Heart left ventricle (tissue), 16 donors: ENCODE data around the gene CFTR. TPM values are rescaled to one million over a fixed set of nuclear protein-coding genes. Genes with fewer than 3 reads are reported as not detected.
"Not testable (repeated sequence)": the region's sequence is repeated elsewhere in the genome, so short reads cannot be mapped to it uniquely, and the experiment has no call there.

Experiments
- ATAC-seq, 4 donors: fragments of 200-7000 bp; cut with Tn5 transposase; one replicate each; pipeline ENCODE4 v1.9.1; 2020 to 2022; ENCODE audit warnings: moderate library complexity in 4 of 4, mild to moderate bottlenecking in 3 of 4, moderate number of reproducible peaks in 1 of 4
- DNase-seq, 5 donors: peaks; one replicate each; pipeline ENCODE4 v3.0.0-alpha.2; 2020
- H3K27ac ChIP-seq, 12 donors: fragments of 200-600 bp; sonication (generic) in 4 of 12; one replicate each; pipeline versions ENCODE4 v1.5.0 to v1.8.0; 2016 to 2022; ENCODE audit warnings: mild to moderate bottlenecking in 2 of 12
- H3K27me3 ChIP-seq, 9 donors: fragments of 200-600 bp; sonication (generic) in 2 of 9; one replicate each; pipeline versions ENCODE4 v1.5.1 to v1.8.0; 2016 to 2022; ENCODE audit warnings: mild to moderate bottlenecking in 3 of 9
- H3K36me3 ChIP-seq, 9 donors: fragments of 200-600 bp; sonication (generic) in 2 of 9; one replicate each; pipeline versions ENCODE4 v1.5.0 to v1.8.0; 2018 to 2022; ENCODE audit warnings: mild to moderate bottlenecking in 2 of 9
- H3K4me1 ChIP-seq, 12 donors: fragments of 200-600 bp; sonication (generic) in 4 of 12; one replicate each; pipeline versions ENCODE4 v1.5.0 to v1.8.0; 2016 to 2022; ENCODE audit warnings: mild to moderate bottlenecking in 3 of 12
- H3K4me3 ChIP-seq, 12 donors: fragments of 200-600 bp; sonication (generic) in 4 of 12; one replicate each; pipeline versions ENCODE4 v1.5.0 to v1.8.0; 2017 to 2022; ENCODE audit warnings: mild to moderate bottlenecking in 9 of 12, moderate library complexity in 4 of 12
- H3K9me3 ChIP-seq, 12 donors: fragments of 200-600 bp; sonication (generic) in 4 of 12; one replicate each; pipeline versions ENCODE4 v1.5.0 to v1.8.0; 2016 to 2022; ENCODE audit warnings: mild to moderate bottlenecking in 1 of 12
- POLR2A ChIP-seq, 2 donors: fragments of 450-650 bp; IDR thresholded peaks; one replicate each; pipeline ENCODE4 v1.6.1; 2017; ENCODE audit warnings: antibody characterized with exemption in 2 of 2, mild to moderate bottlenecking in 2 of 2, moderate library complexity in 2 of 2
- WGBS, 4 donors: extraction: QIAGEN DNeasy Blood & Tissue Kit in 2 of 4; methylation state at CpG; one replicate each; pipeline versions ENCODE4 v1.1.5 to v1.1.7; 2013 to 2018; 5-methylcytosine and 5-hydroxymethylcytosine counted together
- intact Hi-C, 10 donors: fragments of 100-400 bp; cut with DNase I; formaldehyde crosslinking; loops; one replicate each; pipeline versions ENCODE4 v1.11.1 to v1.14.2; 2022
- polyA plus RNA-seq, 2 donors: library from polyadenylated mRNA; stranded (reverse); fragments of 200-250 nt; gene quantifications; one replicate each; pipeline ENCODE4 v1.2.3, GENCODE V29; 2013
- total RNA-seq, 9 donors: library from RNA; depleted of rRNA in 2 of 9; stranded (reverse); fragments of >200 nt in 2 of 9; fragmentation: NEBNext Ultra II Directional in 3 of 9; extraction: Animal tissue kit (Norgen Biotek cat#: 25700) in 3 of 9; gene quantifications; one replicate each; pipeline versions ENCODE4 v1.1.0 to v1.2.4, GENCODE V29; 2016 to 2023
- TF ChIP-seq, protein P1 (sequence below), 12 donors: fragments of 200-600 bp; sonication (generic) in 4 of 12; IDR thresholded peaks; one replicate each; pipeline versions ENCODE4 v1.5.0 to v1.8.0; 2018 to 2022; ENCODE audit warnings: antibody characterized with exemption in 12 of 12, mild to moderate bottlenecking in 5 of 12
- donor health status: ischemic (EF 13 %, LVEDD 7.1; RV severe dilation, severe dysfunction).
- donor health status: healthy with polysubstance abuse.
- donor health status: DM: no; HTN: yes; CAD: no.
- donor health status: DM: no; HTN: no; CAD: no.
- donor health status: ischemic (EF 25% LVEDD 6.9; RV normal size, moderate dysfunction).
- donor health status: ischemic (EF 25% LVEDD 5.7; RV mildly dilated, moderate dysfunction).
- donor health status: healthy.
- donor health status: DM: yes; HTN: yes; CAD: no.
- donor health status: ischemic (EF 35%, LVEDD 5.7; RV mildly dilated, moderate dysfunction).
- donor health status: nonischemic (EF 11% LVEDD 7.7; RV severe dilation, severe dysfunction).
- donor health status: DM: yes; HTN: yes; CAD: no.
- donor health status: PGD.
- donor health status: ischemic (EF 29% LVEDD 5.4; RV normal size, mild dysfunction).
- donor health status: nonischemic (EF 23%, LVEDD 6.1; RV moderate dilation, normal function).

Gene CFTR
- total and polyA plus RNA-seq, 11 donors: 0.04 to 1.3 (median 0.25) TPM

DNA sequence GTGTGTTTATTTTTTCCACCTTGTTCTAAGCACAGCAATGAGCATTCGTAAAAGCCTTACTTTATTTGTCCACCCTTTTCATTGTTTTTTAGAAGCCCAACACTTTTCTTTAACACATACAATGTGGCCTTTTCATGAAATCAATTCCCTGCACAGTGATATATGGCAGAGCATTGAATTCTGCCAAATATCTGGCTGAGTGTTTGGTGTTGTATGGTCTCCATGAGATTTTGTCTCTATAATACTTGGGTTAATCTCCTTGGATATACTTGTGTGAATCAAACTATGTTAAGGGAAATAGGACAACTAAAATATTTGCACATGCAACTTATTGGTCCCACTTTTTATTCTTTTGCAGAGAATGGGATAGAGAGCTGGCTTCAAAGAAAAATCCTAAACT, 28.9 kb downstream of the CFTR start:
- intact Hi-C loops: loop anchor here in 1 of 10 donors (10.0 kb wide), 1 partner anchor 956 kb away; no protein-coding TSS in a partner anchor
- Histone ChIP-seq H3K4me1 (no peaks in the 10 kb centered on the region), H3K27me3 (no peaks in the 10 kb centered on the region), H3K4me3 (no peak overlapping the region), H3K36me3 (no peaks in the 10 kb centered on the region), H3K27ac (no peak overlapping the region), H3K9me3 (no peaks in the 10 kb centered on the region)
- DNase-seq: no peak
- no peak for ATAC-seq
- no peak for TF ChIP-seq POLR2A (IDR thresholded peaks at IDR 0.05)
- TF ChIP-seq, protein P1, sequence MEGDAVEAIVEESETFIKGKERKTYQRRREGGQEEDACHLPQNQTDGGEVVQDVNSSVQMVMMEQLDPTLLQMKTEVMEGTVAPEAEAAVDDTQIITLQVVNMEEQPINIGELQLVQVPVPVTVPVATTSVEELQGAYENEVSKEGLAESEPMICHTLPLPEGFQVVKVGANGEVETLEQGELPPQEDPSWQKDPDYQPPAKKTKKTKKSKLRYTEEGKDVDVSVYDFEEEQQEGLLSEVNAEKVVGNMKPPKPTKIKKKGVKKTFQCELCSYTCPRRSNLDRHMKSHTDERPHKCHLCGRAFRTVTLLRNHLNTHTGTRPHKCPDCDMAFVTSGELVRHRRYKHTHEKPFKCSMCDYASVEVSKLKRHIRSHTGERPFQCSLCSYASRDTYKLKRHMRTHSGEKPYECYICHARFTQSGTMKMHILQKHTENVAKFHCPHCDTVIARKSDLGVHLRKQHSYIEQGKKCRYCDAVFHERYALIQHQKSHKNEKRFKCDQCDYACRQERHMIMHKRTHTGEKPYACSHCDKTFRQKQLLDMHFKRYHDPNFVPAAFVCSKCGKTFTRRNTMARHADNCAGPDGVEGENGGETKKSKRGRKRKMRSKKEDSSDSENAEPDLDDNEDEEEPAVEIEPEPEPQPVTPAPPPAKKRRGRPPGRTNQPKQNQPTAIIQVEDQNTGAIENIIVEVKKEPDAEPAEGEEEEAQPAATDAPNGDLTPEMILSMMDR (IDR thresholded peaks at IDR 0.05): no peak
- 83 to 92% (median 86%) methylated on average over 1 of the region's 1 CpG for WGBS, 4 donors

DNA sequence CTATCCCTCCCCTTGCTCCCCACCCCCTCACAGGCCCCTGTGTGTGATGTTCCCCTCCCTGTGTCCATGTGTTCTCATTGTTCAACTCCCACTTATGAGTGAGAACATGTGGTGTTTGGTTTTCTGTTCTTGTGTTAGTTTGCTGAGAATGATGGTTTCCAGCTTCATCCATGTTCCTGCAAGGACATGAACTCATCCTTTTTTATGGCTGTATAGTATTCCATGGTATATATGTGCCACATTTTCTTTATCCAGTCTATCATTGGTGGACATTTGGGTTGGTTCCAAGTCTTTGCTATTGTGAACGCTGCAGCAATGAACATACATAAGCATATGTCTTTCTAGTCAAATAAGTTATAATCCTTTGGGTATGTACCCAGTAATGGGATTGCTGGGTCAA, 37.4 kb downstream of the CFTR start:
- DNase-seq, ATAC-seq, H3K27ac ChIP-seq, intact Hi-C loops, H3K4me1 ChIP-seq, H3K27me3 ChIP-seq, H3K36me3 ChIP-seq, H3K9me3 ChIP-seq, H3K4me3 ChIP-seq: not testable (repeated sequence)
- whole genome bisulfite sequencing, 4 donors: 77 to 100% (median 96%) methylated on average over 1 of the region's 1 CpG

DNA sequence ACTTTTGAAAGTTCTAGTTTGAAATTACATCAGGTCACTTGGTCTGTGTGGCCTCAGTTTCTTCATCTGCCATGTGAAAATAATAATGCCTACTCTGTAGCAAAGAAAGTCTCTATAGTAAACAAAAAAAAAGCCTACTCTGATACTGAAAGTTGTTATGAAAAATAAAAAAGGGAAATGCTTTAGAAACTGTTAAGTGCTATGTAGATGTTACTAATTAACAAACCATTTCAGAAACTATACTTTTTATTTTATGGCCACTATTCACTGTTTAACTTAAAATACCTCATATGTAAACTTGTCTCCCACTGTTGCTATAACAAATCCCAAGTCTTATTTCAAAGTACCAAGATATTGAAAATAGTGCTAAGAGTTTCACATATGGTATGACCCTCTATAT, 50.6 kb downstream of the CFTR start:
- ATAC-seq (no peak), DNase-seq (no peak)
- H3K27ac ChIP-seq: no peak overlapping the region
- H3K27me3 ChIP-seq: no peaks in the 10 kb centered on the region
- no peaks in the 10 kb centered on the region for H3K4me1 ChIP-seq
- no peak for TF ChIP-seq POLR2A (IDR thresholded peaks at IDR 0.05)
- TF ChIP-seq, protein P1 (IDR thresholded peaks at IDR 0.05): no peak
- no peak overlapping the region for H3K4me3 ChIP-seq
- intact Hi-C loops: no loop called here
- H3K9me3 ChIP-seq: no peaks in the 10 kb centered on the region
- no peaks in the 10 kb centered on the region for H3K36me3 ChIP-seq

DNA sequence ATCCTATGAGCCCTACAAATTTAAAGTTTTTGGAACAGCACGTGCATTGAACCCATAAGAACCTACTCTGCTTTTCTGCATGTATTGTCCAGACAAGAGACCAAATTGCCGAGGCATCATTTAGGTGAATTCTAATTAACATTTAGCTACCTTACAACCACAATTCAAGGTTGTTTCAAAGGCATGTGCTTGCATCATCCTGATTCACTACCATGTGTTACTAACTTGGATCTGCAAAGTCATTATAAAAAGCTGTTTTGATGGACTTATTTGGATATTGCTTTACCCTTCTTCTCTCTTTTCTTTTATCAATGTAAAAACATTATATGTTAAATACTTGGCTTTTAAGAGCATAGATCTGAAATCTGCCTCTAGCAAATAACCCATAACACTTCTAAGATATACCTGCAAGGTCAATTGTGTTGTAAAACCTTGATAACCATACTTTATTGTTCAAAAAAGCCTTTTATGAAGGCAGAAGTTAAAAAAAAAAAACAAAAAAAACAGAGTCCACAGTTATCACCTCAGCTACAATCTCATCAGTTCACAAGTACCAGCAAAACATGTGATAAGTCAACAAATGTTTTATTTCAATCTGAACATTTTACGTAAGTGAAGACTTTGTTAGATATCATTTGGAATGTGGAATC, 51.9 kb downstream of the CFTR start:
- Histone ChIP-seq H3K9me3 (no peaks in the 10 kb centered on the region), H3K4me3 (no peak overlapping the region), H3K36me3 (no peaks in the 10 kb centered on the region), H3K4me1 (no peaks in the 10 kb centered on the region), H3K27ac (no peak overlapping the region), H3K27me3 (no peaks in the 10 kb centered on the region)
- no peak for ATAC-seq
- DNase-seq: no peak
- no peak for TF ChIP-seq POLR2A (IDR thresholded peaks at IDR 0.05)
- TF ChIP-seq, protein P1 (IDR thresholded peaks at IDR 0.05): no peak
- 65 to 79% (median 73%) methylated on average over 3 of the region's 3 CpGs for WGBS, 4 donors
- intact Hi-C loops: no loop called here

DNA sequence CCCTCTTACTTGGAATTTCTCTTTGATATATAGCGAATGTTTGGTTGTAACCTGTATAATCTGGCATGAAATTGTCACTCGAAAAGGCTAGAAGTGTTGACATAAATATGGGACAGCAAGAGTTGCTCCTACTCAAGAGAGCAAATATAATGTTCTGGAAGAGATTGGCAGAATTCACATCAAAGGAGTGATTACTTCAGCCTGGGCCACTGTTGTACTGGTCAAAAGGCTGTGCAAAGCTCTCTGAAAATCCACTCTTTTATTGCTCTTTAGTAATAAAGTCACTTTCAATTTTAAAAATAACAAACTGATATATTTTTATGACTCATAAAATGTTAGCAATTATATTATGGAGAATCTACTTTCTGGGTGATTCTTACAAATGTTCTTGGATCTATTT, 58.2 kb downstream of the CFTR start:
- WGBS, 4 donors: 61 to 72% (median 64%) methylated on average over 2 of the region's 2 CpGs
- Histone ChIP-seq H3K4me3 (no peak overlapping the region), H3K9me3 (no peaks in the 10 kb centered on the region), H3K36me3 (no peaks in the 10 kb centered on the region), H3K27me3 (no peaks in the 10 kb centered on the region), H3K27ac (no peak overlapping the region), H3K4me1 (no peaks in the 10 kb centered on the region)
- intact Hi-C loops: no loop called here
- TF ChIP-seq POLR2A (IDR thresholded peaks at IDR 0.05): no peak
- TF ChIP-seq, protein P1 (IDR thresholded peaks at IDR 0.05): no peak
- no peak for ATAC-seq
- no peak for DNase-seq
